Tongue (tissue), 2 donors: ENCODE data around the gene ITK. TPM values are rescaled to one million over a fixed set of nuclear protein-coding genes. Genes with fewer than 3 reads are reported as not detected.
A peak's percentile ranks its signal among the peaks of the same experiment; 100 is the strongest.

Source experiments
- DNase-seq: peaks from one replicate; pipeline ENCODE4 v3.0.0-alpha.2; 2015
- total RNA-seq: library from RNA; depleted of rRNA; stranded (reverse); fragments of >200 nt; gene quantifications from one replicate; pipeline ENCODE4 v1.2.3, GENCODE V29; 2014

Gene ITK
- total RNA-seq, 1 donor from 2014 or later, result 4.4 TPM

- no peak for DNase-seq
Observed at GRCh38 chr5:157283434-157283833, 102.8 kb downstream of the ITK start.

DNA sequence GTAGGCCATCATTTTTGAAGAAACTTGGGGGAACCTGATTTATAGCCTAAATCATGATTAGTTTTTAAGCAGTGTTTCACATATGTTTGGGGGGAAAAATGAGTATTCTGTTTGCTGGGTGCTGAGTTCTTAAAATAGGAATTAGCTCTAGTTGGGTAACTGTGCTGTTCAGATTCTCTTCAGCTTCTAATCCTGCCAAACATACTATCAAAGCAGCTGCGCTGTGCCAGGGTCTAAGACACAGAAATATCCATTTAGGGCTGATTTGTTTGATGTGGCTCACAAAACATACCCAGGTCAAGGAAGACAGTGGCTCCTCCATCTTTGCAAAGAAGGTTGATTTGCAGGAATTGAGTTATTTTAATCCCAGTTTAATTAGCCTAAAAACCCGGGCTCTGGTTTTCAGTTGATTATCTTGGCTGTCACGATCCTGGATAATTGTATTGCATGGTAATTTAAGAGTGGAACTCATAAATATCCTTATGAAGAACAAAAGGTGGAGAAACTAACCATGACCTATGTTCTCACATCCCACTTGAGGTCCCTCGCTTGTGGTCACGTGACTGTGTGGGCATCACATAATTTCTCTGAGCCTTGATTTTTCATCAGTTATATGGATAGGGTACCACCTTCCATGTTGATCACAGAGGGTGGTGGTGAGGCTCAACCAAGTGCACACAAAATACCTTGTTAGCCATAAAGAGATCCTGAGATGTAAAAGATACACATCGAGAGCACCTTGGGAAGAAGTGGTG, 104.0 kb downstream of the ITK start:
- DNase-seq, result no peak

DNA sequence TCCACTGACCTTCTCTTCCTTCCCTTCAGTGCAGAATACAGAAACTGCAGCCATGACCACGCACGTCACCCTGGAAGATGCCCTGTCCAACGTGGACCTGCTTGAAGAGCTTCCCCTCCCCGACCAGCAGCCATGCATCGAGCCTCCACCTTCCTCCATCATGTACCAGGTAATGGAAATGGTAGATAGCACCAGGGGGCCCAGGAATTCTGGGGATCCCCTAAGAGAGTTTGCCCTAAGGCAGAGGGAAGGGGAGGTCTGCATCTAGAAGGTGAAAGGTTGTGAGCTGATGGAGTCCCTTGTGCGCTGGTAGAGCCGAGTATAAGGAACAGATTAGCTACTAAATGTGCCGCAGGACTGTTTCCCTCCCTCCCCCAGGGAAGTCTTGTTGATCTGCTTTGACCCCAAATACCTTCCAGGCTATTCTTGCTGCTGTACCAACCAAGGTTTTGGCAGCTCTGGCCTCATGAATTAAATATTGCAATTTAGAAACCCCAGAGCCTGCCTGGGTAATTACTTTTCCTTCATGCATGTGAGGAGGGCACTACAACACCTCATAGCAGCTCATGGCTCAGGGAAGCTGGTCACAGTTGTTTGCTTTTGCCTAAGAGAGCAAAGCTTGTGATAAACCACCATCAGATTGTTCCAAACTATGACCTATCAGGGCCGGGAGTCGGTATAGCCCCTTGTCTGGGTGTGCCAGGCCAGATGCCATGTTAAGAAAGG, 104.8 kb downstream of the ITK start:
- no peak for DNase-seq

DNA sequence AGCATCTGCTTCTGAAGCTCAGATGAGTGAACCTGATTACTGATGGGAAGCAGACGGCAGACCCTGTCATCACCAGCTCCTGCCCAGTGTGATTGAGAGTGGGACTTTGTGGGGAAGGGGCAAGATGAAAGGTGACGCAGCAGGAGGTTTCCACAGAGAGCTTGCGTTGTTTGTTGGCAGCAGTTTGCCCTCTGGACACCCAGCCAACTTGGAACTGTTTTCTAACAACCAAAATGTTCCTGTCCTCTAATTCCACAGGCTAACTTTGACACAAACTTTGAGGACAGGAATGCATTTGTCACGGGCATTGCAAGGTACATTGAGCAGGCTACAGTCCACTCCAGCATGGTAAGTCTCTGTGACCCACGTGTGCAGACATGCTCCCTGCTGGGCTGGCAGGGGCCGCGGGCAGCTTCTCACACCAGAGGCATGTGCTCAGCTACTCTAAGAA, 106.1 kb downstream of the ITK start:
- no peak for DNase-seq

DNA sequence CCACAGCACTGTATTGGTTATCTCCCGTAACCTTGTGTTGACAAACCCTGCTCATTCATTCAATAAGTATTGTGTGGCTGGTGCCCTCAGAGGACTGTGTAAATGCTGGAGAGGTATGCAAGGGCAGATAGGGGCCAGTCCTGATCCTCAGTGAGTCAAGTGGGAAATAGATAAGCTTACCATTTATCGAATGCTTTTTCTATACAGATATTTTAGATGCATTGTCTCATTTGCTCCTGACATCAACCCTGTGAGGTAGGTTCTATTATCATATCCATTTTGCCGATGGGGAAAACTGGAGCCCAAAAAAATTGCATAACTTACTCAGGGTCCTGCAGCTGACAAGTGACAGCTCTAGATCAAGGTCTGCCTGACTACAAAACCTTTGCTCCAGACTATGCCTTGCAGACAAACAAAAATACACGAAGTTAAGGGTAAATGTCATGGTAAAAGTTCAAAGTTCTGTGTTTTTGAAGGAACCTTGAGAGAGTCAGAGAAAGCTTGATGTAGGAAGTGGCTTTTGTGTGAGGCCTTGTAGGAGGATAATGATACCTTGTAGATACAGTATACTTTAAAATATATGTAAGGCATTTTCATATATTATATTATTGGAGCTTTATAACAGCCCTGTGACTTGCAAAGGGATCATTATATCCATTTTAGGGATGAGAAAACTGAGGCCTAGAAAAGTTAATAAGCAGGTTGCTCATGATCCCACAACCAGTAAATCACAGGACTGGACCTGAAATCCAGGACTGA, 107.9 kb downstream of the ITK start:
- DNase-seq, result no peak

DNA sequence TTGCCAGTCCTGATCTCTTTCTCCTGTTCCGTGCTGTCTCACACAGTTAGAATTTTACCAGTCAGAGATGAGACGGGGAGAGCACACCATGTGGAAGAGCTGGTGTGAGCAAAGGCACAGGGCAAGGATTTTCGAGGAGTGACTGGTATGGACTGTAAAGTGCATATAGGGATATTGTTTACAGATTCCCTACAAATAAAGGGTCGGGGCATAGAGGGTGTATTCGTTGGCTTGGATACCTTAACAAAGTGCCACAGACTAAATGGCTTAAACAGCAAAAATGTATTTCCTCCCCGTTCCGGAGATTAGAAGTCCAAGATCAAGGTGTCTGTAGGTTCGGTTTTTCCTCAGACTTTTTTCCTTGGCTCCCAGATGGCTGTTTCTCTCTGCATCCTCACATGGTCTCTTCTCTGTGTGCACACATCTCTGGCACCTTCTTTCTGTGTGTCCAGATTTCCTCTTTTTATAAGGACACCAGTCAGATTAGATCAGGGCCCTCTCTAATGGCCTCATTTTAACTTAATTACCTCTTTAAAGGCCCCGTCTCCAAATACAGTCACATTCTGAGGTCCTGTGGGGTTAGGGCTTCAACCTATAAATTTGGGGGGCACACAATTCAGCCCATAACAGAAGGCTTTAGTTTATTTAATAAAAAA, 108.7 kb downstream of the ITK start:
- DNase-seq, result no peak

GRCh38 chr5:157290156-157290980, 109.7 kb downstream of the ITK start:
- DNase-seq, result no peak

DNA sequence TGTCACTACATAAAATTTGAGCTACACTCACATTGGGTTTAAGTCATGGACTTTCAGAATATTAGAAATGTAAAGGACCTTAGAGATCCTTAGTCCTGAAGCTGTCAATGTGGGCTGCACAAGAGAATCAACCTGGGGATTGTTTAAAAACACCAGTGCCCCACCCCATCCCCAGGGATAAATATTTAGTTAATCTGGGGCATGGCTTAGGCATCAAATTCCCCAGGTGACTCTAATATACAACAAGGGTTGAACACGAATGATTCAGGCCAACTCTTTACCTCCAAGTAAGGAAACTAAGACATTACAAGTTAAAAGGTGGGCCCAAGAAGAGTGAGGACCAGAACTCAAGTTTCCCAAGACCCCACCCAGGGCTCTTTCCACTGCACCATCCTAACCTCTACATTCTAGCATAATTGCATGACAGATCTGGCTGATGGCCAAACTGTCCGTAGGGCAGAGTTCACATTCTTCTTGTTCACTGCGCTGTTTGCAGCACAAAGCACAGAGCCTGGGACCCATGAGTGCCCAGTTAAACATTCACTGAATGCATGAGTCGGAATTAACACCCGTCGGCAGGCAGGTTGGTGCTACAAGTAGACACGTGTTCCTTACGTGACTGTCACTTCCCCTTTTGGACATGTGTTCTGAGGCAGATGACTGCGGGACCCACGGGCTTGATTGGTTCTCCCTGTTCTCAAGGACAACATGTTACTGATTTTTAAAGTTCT, 110.5 kb downstream of the ITK start:
- no peak for DNase-seq

- DNase-seq, result no peak
Observed at GRCh38 chr5:157292599-157292998, 112.0 kb downstream of the ITK start.

DNA sequence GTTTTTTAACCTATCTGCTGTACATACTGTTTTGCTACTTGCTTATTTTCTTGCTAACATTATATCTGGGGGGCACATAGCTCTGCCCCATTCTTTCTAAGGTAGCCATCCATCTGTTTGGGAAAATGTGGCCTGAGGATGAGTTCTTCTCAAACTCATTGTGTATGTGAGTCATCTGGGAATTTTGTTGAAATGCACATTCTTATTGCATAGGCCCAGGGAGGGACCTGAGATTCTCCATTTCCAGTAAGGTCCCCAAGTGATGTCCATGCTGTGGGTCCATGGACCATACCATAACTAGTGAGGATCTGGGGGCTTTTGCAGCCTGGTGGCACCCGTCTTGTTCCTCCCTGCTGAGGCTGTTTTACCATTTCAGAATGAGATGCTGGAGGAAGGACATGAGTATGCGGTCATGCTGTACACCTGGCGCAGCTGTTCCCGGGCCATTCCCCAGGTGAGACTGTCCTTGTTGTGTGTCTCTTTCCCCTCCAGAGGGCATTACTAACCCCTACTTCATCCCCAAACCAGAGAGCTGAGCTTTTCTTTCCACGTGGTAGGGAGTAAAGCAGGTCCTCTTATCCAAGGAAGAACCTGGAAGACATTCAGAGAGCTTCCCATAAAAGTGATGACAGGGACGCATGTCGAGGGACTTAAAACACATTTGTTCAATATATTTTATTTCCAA, 113.9 kb downstream of the ITK start:
- no peak for DNase-seq

DNA sequence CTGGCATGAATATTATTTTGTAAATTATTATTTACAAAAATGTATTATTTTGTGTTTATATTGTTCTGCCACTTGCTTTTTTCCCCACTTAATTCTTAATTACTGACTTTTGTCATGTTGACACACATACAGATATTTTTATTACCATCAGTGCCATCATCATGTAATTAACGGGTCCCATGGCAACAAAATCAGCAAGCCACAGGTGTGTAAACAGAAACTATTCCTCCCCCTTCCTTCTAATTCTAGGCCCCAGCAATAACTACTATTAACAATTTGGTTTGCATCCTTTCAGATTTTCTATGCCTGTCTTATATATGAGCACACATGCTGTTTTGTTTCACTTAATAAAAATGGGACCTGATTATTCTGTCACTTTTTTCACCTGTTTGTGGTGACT, 114.6 kb downstream of the ITK start:
- DNase-seq, result no peak

DNA sequence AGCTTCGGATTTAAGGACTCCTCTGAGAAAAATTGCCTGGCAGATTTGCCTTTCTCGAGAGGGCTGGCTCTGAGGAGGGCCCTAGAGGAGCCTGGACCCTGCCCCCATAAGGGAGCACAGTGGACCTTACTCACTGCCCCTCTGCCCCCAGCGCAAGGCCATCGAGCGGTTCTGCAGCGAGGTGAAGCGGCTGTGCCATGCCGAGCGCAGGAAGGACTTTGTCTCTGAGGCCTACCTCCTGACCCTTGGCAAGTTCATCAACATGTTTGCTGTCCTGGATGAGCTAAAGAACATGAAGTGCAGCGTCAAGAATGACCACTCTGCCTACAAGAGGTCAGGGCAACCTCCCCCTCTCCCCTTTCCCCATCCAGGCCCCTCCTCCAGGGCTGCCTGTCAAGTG, 119.9 kb downstream of the ITK start:
- DNase-seq, result no peak

DNA sequence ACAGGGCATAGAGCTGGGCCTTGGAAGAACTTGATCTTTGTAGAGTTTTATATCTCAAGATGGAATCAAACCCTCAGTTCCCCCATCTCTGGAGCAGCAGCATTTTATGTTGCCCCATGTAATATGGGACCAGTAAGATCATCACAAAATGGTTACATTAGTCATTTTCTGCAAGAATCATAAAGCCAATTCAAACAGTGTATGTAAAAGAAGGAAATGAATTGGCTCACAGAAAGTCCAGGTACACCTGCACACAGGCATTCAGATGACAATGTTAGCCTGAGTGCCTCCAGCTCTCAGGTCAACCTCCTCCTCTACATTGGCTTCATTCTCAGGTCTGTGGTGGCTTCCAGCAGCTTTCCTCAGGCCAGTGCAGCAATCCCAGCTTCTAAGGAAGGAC, 120.4 kb downstream of the ITK start:
- no peak for DNase-seq

DNA sequence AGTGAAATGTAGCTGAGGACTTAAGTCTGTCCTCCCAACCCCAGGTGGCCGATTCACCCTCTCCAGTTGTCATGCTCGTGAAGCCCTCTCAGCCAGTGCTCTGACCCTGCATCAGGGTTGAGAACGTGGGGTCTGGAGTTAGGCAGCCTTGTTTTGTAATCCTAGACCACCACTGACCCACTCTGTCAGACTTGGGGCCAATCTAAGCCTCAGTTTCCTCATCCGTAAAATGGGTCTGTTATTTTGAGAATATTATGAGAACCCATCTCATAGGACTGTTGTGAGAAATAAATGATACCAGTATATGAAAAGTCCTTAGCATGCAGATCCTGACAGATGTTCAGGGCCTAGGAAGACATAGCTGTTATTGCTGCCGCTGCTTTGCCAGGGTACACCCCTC, 122.4 kb downstream of the ITK start:
- DNase-seq, result no peak

- DNase-seq, result peak; percentile 16
Observed at GRCh38 chr5:157303667-157304327, 123.2 kb downstream of the ITK start.
